Mesothelial cell of epicardium (in vitro differentiated cells): Measurements from ENCODE around the gene SOBP. TPM values are rescaled to one million over a fixed set of nuclear protein-coding genes. Genes with fewer than 3 reads are reported as not detected.

Source experiments
- DNase-seq, 2 experiments: peaks; one replicate each; pipeline ENCODE4 v3.0.0; 2021; ENCODE audit warnings: low spot score in 2 of 2; ENCODE audit not compliant: unreplicated experiment in 2 of 2
- H3K27ac Mint-ChIP-seq: 2 replicates; pipeline ENCODE4 v1.8.0; 2021; ENCODE audit warnings: mixed read lengths
- H3K27me3 Mint-ChIP-seq: 2 replicates; pipeline ENCODE4 v1.8.0; 2021; ENCODE audit warnings: low read depth, mixed read lengths
- H3K36me3 Mint-ChIP-seq: 2 replicates; pipeline ENCODE4 v1.8.0; 2021; ENCODE audit warnings: mixed read lengths
- H3K4me1 Mint-ChIP-seq: 2 replicates; pipeline ENCODE4 v1.8.0; 2021; ENCODE audit warnings: mixed read lengths
- H3K4me3 Mint-ChIP-seq: 2 replicates; pipeline ENCODE4 v1.8.0; 2021; ENCODE audit warnings: mild to moderate bottlenecking, moderate library complexity, mixed read lengths
- H3K9me3 Mint-ChIP-seq: 2 replicates; pipeline ENCODE4 v1.8.0; 2021; ENCODE audit warnings: mixed read lengths
- CTCF ChIP-seq: fragments of 200-600 bp; sonication (generic); IDR thresholded peaks from one replicate; pipeline ENCODE4 v1.5.0; 2021; ENCODE audit warnings: antibody characterized with exemption; ENCODE audit not compliant: unreplicated experiment
- total RNA-seq: library from RNA; stranded (reverse); gene quantifications from 3 replicates; pipeline ENCODE4 v1.2.1, GENCODE V29; 2021

SOBP gene
- total RNA-seq, 1 donor from 2014 or later = 7.6 TPM

- H3K9me3 Mint-ChIP-seq = peaks cover 24% of the 10 kb centered on the region
- peaks cover 7% of the 10 kb centered on the region for H3K4me1 Mint-ChIP-seq
- H3K27me3 Mint-ChIP-seq = no peaks in the 10 kb centered on the region
- no peak overlapping the region for H3K27ac Mint-ChIP-seq
- H3K4me3 Mint-ChIP-seq = no peak overlapping the region
- no peak for TF ChIP-seq CTCF
- H3K36me3 Mint-ChIP-seq = peaks cover 28% of the 10 kb centered on the region
- DNase-seq = no peak
These were observed 45.6 kb upstream of the SOBP start for GRCh38 chr6:107444277-107444676.

- Mint-ChIP-seq H3K27me3 (no peaks in the 10 kb centered on the region), H3K36me3 (peaks cover 39% of the 10 kb centered on the region), H3K9me3 (peaks cover 33% of the 10 kb centered on the region)
These were observed 42.2 kb upstream of the SOBP start for GRCh38 chr6:107447663-107448216.

GRCh38 chr6:107448776-107449175 lies 41.1 kb upstream of the SOBP start:
- Mint-ChIP-seq H3K27me3 (no peaks in the 10 kb centered on the region), H3K4me1 (peaks cover 9% of the 10 kb centered on the region), H3K9me3 (peaks cover 33% of the 10 kb centered on the region), H3K4me3 (no peak overlapping the region), H3K27ac (no peak overlapping the region), H3K36me3 (peaks cover 42% of the 10 kb centered on the region)
- DNase-seq = no peak
- TF ChIP-seq CTCF = no peak

More at GRCh38 chr6:107447663-107448216, 42.2 kb upstream of the SOBP start:
- peaks cover 9% of the 10 kb centered on the region for H3K4me1 Mint-ChIP-seq
- no peak for DNase-seq
- no peak overlapping the region for H3K27ac Mint-ChIP-seq
- H3K4me3 Mint-ChIP-seq = no peak overlapping the region
- TF ChIP-seq CTCF = no peak

- H3K36me3 Mint-ChIP-seq = no peaks in the 10 kb centered on the region
- H3K4me1 Mint-ChIP-seq = peaks cover 12% of the 10 kb centered on the region
- TF ChIP-seq CTCF = no peak
- H3K4me3 Mint-ChIP-seq = peak overlapping the region; percentile 97
- no peaks in the 10 kb centered on the region for H3K27me3 Mint-ChIP-seq
- DNase-seq = peak in 1 of 2 experiments; percentile 57
- no peaks in the 10 kb centered on the region for H3K9me3 Mint-ChIP-seq
- peak overlapping the region; percentile 97 for H3K27ac Mint-ChIP-seq
These were observed 31.1 kb upstream of the SOBP start for GRCh38 chr6:107458672-107459282.

GRCh38 chr6:107459283-107460082 lies 30.4 kb upstream of the SOBP start, which contains the start of gene PDSS2:
Gene PDSS2 (minus strand): TSS chr6:107459564. CDS start chr6:107459285, 279 bp downstream.
- peak; percentile 84 to 87 for DNase-seq
- Mint-ChIP-seq H3K36me3 (no peaks in the 10 kb centered on the region), H3K9me3 (no peaks in the 10 kb centered on the region), H3K4me3 (peak within 1 kb of the TSS; percentile 97), H3K27ac (peak within 1 kb of the TSS; percentile 97), H3K27me3 (no peaks in the 10 kb centered on the region), H3K4me1 (peaks cover 12% of the 10 kb centered on the region)
- TF ChIP-seq CTCF = no peak
